IPS-18c (cell line): ENCODE measurements around the gene GRIA2.
A peak's percentile ranks its signal among the peaks of the same experiment; 100 is the strongest.
"Not testable (repeated sequence)": the region's sequence is repeated elsewhere in the genome, so short reads cannot be mapped to it uniquely, and the experiment has no call there.

Experiments used
- H3K4me3 ChIP-seq: 2 replicates; pipeline ENCODE4 v1.7.0; 2013; ENCODE audit warnings: low read depth, mild to moderate bottlenecking, low read length, moderate library complexity; ENCODE audit not compliant: insufficient read depth
- H3K9me3 ChIP-seq: one replicate; pipeline ENCODE4 v1.6.1; 2013; ENCODE audit warnings: mild to moderate bottlenecking, low read length, moderate library complexity; ENCODE audit not compliant: control insufficient read depth, insufficient read depth

Gene GRIA2

DNA sequence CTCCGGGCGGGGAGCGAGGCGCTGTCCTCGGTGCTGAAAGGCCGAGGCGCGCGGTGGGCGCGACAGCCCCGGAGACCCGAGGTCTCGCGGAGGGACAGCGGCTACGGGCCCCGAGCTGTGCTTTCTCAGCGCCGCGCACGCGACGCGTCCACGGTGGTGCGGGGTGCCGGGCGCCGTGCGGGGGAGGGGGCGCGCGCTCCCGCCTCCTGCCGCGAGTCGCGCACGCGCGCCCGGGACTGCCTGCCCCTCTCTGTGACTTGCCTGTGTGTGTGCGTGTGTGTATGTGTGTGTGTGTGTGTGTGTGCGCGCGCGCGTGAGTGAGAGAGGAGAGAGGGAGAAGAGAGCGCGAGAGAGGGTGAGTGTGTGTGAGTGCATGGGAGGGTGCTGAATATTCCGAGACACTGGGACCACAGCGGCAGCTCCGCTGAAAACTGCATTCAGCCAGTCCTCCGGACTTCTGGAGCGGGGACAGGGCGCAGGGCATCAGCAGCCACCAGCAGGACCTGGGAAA lies at the start of gene GRIA2:
Gene GRIA2, plus strand, starts transcription at position 358 of the 511 bp plus-strand sequence. CDS start 315 bp downstream, outside the sequence.
- peak within 1 kb of the TSS; percentile 66 for H3K4me3 ChIP-seq

DNA sequence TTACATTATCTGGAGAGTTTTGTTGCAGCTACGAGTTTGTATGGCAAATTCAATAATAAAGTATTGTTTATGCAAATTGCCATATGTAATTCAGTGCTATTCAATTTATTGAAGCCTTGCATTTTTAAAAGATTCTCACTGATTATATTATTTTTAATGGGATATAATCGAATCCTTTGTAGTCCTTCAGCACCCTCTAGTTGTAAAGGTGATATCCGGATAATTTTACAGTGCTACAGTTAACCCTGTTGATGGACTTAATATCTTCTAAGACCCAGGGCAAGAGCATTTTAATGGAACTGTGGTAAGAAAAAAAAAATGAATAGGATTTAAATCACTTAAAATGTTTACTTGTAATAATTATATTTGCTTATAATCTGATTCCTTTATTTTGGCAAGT lies 48.5 kb upstream of the GRIA2 start:
- Histone ChIP-seq H3K4me3 (no peak overlapping the region), H3K9me3 (no peaks in the 10 kb centered on the region)

More for the DNA sequence above, at the start of gene GRIA2:
- H3K9me3 ChIP-seq = no peaks in the 10 kb centered on the region

DNA sequence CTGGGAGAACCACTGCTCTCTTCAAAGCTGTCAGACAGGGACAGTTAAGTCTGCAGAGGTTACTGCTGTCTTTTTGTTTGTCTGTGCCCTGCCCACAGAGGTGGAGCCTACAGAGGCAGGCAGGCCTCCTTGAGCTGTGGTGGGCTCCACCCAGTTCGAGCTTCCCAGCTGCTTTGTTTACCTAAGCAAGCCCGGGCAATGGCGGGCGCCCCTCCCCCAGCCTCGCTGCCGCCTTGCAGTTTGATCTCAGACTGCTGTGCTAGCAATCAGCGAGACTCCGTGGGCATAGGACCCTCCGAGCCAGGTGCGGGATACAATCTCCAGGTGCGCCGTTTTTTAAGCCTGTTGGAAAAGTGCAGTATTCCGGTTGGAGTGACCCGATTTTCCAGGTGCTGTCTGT lies 40.3 kb upstream of the GRIA2 start:
- not testable (repeated sequence) for H3K9me3 ChIP-seq, H3K4me3 ChIP-seq

DNA sequence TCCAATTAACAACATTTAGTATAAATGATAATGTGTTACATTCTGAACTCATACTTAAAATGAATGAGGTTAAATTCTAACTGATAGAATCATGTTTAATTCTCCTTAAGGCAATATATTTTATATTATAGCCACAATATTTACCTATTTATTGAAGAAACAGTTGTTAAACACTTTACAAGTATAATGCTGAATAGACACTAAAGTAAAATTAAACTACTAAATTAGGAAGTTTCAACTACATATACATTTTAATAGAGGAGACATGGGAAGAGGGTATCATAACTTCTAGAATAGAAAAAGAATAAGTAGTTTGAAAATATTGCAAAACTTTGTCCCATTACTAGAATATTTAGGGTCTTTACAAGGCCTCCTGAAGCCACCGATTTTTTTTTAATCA lies 36.2 kb upstream of the GRIA2 start:
- H3K9me3 ChIP-seq = no peaks in the 10 kb centered on the region

DNA sequence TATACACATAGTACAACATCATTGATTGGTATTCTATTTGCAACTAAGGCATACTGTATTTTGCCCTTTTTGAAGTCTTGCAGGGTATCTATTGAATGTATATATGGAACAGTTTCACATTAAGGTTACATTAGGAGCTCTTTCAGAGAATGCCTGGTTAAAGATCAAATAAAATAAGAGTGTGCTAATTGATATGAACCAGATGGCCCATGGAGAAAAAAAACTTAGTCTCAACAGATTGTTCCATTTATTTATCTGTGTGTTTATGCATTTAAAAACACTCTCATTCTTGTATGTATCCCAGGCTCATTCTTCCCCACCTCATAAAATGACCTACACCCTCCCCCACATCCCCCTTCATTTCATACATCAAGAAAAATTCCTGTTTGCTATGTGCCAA lies 35.2 kb upstream of the GRIA2 start:
- no peak overlapping the region for H3K4me3 ChIP-seq
- H3K9me3 ChIP-seq = no peaks in the 10 kb centered on the region

More for the DNA sequence above, 36.2 kb upstream of the GRIA2 start:
- H3K4me3 ChIP-seq = no peak overlapping the region

DNA sequence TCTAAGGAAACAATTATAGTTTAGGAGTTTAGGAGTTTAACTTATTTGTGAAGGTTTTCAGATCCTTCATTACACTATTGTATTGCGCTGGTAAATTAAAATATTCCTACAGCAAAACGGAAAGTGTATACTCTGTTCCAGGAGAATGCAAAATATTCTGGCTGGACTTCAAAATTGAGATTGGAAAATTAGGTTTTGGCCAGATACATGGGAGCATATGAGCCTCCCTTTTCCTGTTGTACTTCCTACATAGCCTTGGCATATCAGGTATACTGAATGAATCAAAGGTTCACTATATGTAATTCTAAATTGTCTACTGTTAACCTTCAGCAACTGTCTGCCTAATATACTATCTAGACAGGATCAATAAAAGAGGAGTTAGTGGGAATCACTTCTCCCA lies 25.2 kb upstream of the GRIA2 start:
- no peaks in the 10 kb centered on the region for H3K9me3 ChIP-seq
- no peak overlapping the region for H3K4me3 ChIP-seq

DNA sequence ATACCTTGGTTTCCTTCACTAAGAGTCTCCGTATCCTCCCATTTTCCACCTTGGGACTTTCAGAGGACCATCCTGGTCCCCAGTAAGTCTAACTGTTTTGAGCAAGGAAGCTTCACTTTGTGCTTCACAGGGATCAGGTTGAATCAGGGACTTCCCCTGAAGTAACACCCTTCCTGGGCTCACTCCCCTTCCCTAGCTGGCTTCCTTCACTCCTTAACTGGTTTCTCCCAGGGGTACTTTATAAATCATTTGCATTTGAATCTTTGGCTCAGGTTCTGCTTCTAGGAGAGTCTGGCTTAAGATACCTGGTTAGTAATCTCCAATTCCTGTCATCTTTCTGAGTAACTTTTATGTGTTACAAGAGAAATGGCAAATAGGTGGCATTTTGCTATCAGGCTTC lies 24.5 kb upstream of the GRIA2 start:
- Histone ChIP-seq H3K9me3 (no peaks in the 10 kb centered on the region), H3K4me3 (no peak overlapping the region)

DNA sequence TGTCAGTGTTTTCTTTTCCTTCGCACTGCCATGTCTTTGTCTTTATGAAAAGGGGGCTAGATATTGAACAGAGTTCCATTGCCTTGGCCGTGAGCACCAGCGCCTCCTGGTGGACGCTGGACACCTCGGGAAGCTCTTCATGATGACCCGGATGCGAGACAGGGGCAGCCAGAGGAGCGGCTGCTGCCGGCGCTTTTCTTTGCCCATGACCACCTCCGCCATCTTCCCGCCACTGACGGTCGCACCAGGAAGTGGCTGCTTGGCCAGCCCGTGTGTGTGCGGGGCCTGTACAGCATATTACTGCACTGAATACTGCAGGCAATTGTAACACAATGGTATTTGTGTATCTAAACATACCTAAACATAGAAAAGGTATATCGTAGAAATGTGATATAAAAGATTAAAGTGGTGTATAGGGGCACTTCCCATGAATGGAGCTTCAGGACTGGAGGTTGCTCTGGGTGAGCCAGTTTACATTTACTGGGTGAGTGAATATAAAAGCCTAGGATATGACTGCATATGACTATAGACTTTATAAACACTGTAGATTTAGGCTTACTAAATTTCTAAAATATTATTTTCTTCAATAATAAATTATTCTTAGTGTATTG lies 15.8 kb upstream of the GRIA2 start:
- Histone ChIP-seq H3K9me3 (no peaks in the 10 kb centered on the region), H3K4me3 (no peak overlapping the region)

DNA sequence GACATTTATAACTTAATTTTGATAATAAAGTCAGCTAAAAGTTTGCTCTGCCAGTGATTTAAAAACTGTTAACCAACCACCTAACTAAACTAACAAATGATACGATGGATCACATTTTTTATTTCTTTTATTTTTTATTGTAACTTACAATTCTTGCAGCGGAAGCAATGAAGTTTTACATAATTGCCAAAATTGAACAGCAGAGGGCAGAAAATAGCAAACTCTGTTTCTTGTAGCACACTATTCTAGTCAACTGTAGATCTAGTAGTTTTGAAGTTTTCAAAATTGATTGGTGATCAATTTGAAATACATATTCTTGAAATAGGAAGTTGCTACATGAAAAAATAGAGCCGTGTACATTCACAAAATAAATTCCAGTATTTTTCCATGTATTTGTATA lies 2.8 kb upstream of the GRIA2 start:
- no peaks in the 10 kb centered on the region for H3K9me3 ChIP-seq

DNA sequence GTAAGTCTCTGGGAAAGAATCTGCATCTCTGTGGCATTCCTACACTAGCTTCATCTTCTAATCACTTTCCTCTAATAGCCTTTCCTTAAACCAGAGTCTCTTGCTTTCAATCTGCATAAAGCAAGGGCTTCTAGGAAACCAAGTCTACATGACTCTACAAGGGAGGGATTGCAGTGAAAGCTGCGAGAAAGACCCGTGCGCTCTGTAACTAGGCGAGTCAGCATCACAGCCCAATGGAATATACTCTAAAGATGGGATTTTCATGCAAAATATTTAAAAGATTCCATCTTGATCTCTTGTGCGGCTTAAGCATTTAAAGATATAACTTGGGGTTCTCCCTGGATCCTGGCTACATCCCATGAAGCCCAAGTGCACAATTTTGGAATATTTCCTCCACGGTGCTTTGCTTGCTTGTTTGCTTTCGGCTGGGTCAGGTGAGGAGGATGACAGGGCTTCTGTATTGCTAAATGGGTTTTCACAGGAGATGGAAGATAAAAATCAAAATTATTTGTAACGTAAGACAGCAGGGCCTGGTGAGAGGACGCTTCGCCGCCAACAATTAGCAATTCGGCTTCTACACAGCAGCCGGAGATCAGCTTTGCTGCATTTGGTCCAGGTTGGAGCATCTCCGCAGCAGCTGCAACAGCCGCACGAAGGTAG lies 687 bp upstream of the GRIA2 start:
- H3K4me3 ChIP-seq = no peak overlapping the region; the same call in 1 of the 2 replicates
- no peaks in the 10 kb centered on the region for H3K9me3 ChIP-seq

More for the DNA sequence above, 2.8 kb upstream of the GRIA2 start:
- H3K4me3 ChIP-seq = no peak overlapping the region

DNA sequence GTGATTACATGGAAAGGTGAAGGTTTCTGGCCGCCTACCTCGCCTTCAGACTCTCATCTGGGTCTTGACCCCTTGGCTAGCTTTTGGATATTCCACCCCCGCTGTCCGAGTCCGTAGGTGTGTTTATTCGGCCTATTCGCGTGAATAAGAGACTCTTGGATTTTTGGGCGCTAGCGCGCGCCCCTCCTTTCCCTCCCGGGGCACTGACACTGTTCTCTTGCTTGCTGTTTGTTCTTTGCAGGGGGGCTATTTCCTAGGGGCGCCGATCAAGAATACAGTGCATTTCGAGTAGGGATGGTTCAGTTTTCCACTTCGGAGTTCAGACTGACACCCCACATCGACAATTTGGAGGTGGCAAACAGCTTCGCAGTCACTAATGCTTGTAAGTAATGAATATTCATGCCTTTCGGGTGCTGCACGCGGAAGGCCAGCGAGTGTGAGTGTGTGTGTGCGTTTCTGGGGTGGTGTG lies 932 bp downstream of the GRIA2 start:
- H3K9me3 ChIP-seq = no peaks in the 10 kb centered on the region
- H3K4me3 ChIP-seq = peak overlapping the region; percentile 66

DNA sequence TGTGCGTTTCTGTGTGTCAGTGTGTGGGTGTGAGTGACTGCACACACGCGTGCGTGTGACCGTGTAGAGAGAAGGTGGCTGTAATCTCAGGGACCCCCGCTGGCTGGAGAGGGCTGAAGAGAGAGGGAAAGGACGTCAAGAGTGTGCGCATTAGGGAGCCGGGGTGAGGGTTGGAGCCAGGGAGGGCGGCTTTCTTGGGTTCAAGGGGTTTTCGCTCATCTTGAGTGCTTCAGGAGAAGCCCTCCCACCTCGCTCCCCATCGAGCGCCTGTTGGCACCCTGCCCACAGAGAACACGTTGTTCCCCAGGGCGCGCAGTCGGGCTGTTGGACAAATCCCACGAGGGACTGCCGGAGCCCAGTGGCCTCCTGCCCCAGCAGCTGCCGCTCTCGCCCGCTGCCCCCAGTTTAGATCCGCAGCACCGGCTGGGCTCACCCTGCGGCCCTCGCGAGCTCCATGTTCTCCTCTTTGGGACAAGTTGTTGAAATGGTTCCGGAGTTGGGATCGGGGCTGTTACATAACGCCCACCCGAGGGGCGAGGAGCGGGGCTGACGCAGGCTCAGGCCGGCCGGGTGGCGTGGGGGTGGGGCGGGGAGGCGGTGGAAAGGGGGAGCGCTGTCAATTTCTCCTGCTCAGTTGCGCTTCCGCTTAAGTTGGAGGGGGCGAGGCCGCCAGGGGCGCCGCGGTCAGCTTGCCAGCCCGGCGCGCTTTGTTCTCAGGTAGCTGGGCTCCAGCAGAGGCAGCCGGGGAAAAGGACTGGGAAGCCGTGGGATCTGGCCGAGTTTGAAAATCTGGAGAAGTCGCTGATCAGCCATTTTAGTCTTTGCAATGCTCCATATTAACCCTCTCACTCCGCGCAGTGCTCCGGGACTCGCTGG lies 1.6 kb downstream of the GRIA2 start:
- H3K4me3 ChIP-seq = peak overlapping the region; percentile 66
- no peaks in the 10 kb centered on the region for H3K9me3 ChIP-seq

DNA sequence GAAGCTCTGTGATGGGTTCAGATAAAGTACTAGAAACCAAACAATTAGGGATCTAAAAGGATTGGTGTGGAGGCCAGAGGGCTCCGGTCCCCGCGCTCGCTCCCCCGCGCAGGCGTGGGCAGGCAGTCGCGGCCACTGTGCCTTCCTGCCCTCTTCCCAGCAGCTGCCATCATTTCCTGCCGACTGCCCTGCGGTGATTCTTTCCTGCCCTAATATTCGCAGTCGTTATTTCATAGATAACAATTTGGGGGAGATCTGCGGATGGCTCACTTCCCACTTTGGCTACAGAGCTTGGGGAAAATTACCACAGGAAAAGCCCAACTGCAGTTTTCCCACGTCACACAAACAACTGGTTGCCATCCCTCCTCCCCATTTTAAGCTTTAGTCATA lies 2.2 kb downstream of the GRIA2 start:
- Histone ChIP-seq H3K4me3 (peak overlapping the region; percentile 66), H3K9me3 (no peaks in the 10 kb centered on the region)

DNA sequence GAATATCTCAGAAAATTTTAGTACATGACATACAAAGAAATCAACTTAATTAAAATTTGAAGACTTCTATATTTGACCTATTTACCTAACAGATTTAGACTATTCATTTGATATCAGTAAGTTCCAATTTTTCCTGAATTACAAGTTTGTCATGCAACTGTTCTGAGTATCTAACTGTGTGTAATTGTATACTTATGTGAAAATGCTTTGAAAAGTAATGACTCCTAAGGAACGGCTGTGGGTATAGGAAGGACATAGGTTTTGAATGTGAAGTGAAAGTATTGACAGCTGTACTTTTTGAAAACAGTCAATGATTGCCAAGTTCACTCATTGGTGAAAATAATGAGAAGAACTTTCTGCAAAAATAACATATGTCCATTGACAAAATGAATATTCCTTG lies 2.9 kb downstream of the GRIA2 start:
- no peak overlapping the region for H3K4me3 ChIP-seq
- no peaks in the 10 kb centered on the region for H3K9me3 ChIP-seq

DNA sequence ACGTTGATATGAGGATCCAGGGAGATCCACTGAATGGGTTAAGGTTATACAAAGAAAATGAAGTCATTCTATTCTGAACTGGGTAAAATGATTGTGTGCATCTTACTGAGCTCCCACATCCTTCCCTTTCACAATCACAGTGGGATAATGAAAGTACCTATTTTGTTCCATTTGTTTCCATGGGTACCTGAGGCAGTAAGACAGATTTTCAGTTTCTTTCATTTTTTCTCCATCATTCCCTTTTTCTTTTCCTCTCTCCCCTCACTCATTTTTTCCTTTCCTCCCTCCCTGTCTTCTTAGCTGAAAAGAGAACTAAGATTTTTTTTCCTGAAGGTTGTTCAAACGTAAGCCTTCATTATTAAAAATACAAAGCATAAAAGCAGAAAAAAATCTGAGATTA lies 4.6 kb downstream of the GRIA2 start:
- Histone ChIP-seq H3K9me3 (no peaks in the 10 kb centered on the region), H3K4me3 (no peak overlapping the region)

DNA sequence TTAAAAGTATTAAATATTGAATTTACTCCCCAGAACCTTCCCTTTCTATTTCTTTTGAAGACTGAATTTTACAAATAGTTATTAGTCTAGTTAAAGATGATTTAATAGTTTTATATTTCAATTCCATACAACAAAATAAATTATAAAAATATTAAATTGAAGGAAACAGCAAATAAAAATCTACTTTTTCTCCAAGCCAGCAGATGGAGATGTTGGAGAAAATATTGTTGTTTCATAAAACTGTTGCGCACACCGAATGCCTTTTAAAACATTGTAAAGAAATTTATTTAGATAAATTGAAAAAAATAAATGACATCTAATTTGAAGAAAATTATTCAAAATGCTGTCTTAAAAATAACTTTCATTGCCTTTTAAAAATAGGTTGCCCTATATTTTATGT lies 5.5 kb downstream of the GRIA2 start:
- Histone ChIP-seq H3K9me3 (no peaks in the 10 kb centered on the region), H3K4me3 (no peak overlapping the region)

DNA sequence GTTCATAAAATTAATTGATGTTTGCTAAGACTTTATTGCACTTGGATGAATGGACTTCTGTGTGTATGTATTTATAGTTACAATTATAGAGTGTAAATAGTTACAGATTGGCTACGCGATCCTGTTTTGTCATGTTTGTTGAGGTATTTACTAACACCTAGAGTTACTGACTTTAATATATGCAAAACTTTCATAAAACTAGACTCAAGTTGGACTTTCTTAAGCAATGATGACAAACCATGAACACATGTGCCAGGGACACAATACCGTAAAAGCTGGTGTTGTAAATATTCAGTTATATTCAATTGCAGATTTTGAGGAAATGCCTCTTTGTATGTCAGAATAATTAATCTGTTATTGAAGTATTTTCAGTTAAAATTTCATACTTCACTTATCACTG lies 6.1 kb downstream of the GRIA2 start:
- H3K9me3 ChIP-seq = no peaks in the 10 kb centered on the region
- H3K4me3 ChIP-seq = no peak overlapping the region

DNA sequence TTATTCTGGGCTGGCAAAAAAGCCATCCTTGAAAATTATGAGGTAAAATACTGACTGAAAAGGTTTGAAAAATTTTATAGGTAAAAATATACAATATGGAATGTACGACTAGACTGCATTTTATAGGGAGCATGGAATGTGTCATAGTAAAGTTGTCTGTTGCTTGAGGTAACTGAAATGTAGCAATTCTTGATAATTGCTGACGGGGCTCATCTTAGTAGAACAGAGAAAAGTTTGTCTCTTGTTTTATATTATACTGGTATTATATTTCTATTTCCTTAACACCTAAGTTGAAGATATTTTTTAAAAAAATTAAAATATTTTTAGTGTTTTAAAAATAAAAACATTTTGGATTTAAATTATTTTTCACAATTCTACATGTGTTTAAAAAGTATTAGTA lies 11.0 kb downstream of the GRIA2 start:
- no peaks in the 10 kb centered on the region for H3K9me3 ChIP-seq
- H3K4me3 ChIP-seq = no peak overlapping the region
